Osteoblast (primary cell): ENCODE measurements around the gene TENM4. TPM values are rescaled to one million over a fixed set of nuclear protein-coding genes. Genes with fewer than 3 reads are reported as not detected.

Source experiments
- DNase-seq: peaks from one replicate; pipeline ENCODE4 v3.0.0; 2011; ENCODE audit warnings: low spot score, mixed read lengths; ENCODE audit not compliant: insufficient read length; ENCODE audit errors: missing footprints
- H2AFZ ChIP-seq: 2 replicates; pipeline ENCODE4 v1.6.0; 2011; ENCODE audit warnings: mild to moderate bottlenecking, low read length
- H3K27ac ChIP-seq: 2 replicates; pipeline ENCODE4 v1.5.1; 2011; ENCODE audit warnings: mild to moderate bottlenecking, low read depth, low read length, moderate library complexity
- H3K27me3 ChIP-seq: 2 replicates; pipeline ENCODE4 v1.6.0; 2012; ENCODE audit warnings: mild to moderate bottlenecking, control low read depth, inconsistent platforms, low read length, moderate library complexity; ENCODE audit not compliant: insufficient read depth
- H3K36me3 ChIP-seq: 2 replicates; pipeline ENCODE4 v1.5.1; 2011; ENCODE audit warnings: mild to moderate bottlenecking, low read length, control low read depth, moderate library complexity; ENCODE audit not compliant: insufficient read depth
- H3K4me1 ChIP-seq: 2 replicates; pipeline ENCODE4 v1.5.1; 2011; ENCODE audit warnings: mild to moderate bottlenecking, low read length, control low read depth, moderate library complexity; ENCODE audit not compliant: insufficient read depth
- H3K4me2 ChIP-seq: 2 replicates; pipeline ENCODE4 v1.6.0; 2011; ENCODE audit warnings: mild to moderate bottlenecking, low read length; ENCODE audit not compliant: insufficient read depth
- H3K4me3 ChIP-seq: fragments of 200-600 bp; sonication (generic); 3 replicates; pipeline ENCODE4 v1.5.1; 2012; ENCODE audit warnings: mild to moderate bottlenecking, low read length, inconsistent platforms; ENCODE audit not compliant: insufficient read depth
- H3K79me2 ChIP-seq: 2 replicates; pipeline ENCODE4 v1.6.0; 2012; ENCODE audit warnings: mild to moderate bottlenecking, low read length, control low read depth, inconsistent platforms; ENCODE audit not compliant: insufficient read depth
- H3K9me3 ChIP-seq: 2 replicates; pipeline ENCODE4 v1.5.1; 2011; ENCODE audit warnings: low read depth, low read length, control low read depth
- H4K20me1 ChIP-seq: 2 replicates; pipeline ENCODE4 v1.6.0; 2012; ENCODE audit warnings: mild to moderate bottlenecking, low read length, control low read depth; ENCODE audit not compliant: insufficient read depth
- total RNA-seq: library from RNA; depleted of rRNA; stranded (reverse); fragments of >200 nt; gene quantifications from 2 replicates; pipeline ENCODE4 v1.2.3, GENCODE V29; 2012
- TF ChIP-seq, protein P1 (sequence below): IDR thresholded peaks from 2 replicates; pipeline ENCODE4 v1.5.1; 2011; ENCODE audit warnings: mild to moderate bottlenecking, low read depth, low read length, moderate library complexity; ENCODE audit errors: extremely low read depth

Gene TENM4
- total RNA-seq, 1 donor, result 63.3 TPM

- no peaks in the 10 kb centered on the region for H3K4me1 ChIP-seq
These were observed 34.5 kb downstream of the TENM4 start for GRCh38 chr11:79406376-79406775.

DNA sequence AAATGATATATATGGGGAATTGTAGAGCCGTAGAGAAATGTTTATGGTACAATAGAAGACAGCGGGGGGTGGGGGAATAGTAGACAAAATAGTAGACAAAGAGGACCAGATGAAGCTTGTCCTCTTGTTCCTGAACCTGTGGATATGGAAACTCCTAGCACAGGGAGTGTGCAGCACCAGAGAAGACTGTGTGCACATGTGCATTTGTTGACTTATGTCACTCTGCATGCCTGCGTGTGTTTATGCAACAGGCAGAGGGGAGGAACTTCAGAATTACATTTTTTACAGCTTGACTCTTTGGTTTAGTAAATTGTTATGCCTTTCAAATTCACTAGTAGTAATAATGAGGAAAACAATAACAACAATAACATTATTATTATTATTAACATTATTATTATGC is 36.0 kb downstream of the TENM4 start:
- Histone ChIP-seq H3K27me3 (no peaks in the 10 kb centered on the region), H3K79me2 (no peaks in the 10 kb centered on the region), H3K36me3 (no peaks in the 10 kb centered on the region), H3K9me3 (no peaks in the 10 kb centered on the region), H3K4me2 (no peak overlapping the region), H3K4me1 (no peaks in the 10 kb centered on the region), H3K27ac (no peak overlapping the region), H2AFZ (no peak overlapping the region), H3K4me3 (no peak overlapping the region), H4K20me1 (no peaks in the 10 kb centered on the region)
- no peak for DNase-seq
- TF ChIP-seq, protein P1, sequence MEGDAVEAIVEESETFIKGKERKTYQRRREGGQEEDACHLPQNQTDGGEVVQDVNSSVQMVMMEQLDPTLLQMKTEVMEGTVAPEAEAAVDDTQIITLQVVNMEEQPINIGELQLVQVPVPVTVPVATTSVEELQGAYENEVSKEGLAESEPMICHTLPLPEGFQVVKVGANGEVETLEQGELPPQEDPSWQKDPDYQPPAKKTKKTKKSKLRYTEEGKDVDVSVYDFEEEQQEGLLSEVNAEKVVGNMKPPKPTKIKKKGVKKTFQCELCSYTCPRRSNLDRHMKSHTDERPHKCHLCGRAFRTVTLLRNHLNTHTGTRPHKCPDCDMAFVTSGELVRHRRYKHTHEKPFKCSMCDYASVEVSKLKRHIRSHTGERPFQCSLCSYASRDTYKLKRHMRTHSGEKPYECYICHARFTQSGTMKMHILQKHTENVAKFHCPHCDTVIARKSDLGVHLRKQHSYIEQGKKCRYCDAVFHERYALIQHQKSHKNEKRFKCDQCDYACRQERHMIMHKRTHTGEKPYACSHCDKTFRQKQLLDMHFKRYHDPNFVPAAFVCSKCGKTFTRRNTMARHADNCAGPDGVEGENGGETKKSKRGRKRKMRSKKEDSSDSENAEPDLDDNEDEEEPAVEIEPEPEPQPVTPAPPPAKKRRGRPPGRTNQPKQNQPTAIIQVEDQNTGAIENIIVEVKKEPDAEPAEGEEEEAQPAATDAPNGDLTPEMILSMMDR, result no peak

More at GRCh38 chr11:79406376-79406775, 34.5 kb downstream of the TENM4 start:
- no peaks in the 10 kb centered on the region for H3K36me3 ChIP-seq
- no peak overlapping the region for H3K4me3 ChIP-seq
- no peaks in the 10 kb centered on the region for H3K27me3 ChIP-seq
- TF ChIP-seq, protein P1, result no peak
- peak overlapping the region; percentile 9 for H2AFZ ChIP-seq
- no peak for DNase-seq
- no peaks in the 10 kb centered on the region for H4K20me1 ChIP-seq
- H3K27ac ChIP-seq, result no peak overlapping the region
- H3K4me2 ChIP-seq, result no peak overlapping the region
- no peaks in the 10 kb centered on the region for H3K9me3 ChIP-seq
- peaks cover 7% of the 10 kb centered on the region for H3K79me2 ChIP-seq

DNA sequence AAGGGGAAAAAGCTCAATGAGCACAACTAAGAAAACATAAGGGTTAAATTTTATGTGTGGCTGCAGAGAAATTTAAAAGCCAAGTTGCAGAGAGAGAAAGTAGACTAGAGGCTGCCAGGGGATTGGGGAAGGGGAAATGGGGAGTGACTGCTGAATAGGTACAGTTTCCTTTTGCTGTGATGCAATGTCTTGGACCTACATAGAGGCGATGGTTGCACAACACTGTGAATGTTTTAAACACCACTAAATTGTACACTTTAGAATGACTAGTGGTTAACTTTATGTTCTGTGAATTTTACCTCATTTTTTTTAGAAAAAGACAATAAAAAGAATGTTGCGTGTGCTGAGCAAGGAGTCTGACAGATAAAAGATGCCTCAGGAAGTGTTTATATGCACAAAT is 36.5 kb downstream of the TENM4 start:
- no peak overlapping the region for H3K4me3 ChIP-seq
- H3K36me3 ChIP-seq, result no peaks in the 10 kb centered on the region
- no peaks in the 10 kb centered on the region for H3K4me1 ChIP-seq
- no peaks in the 10 kb centered on the region for H3K9me3 ChIP-seq
- H4K20me1 ChIP-seq, result no peaks in the 10 kb centered on the region
- no peaks in the 10 kb centered on the region for H3K79me2 ChIP-seq
- H3K4me2 ChIP-seq, result no peak overlapping the region
- H3K27me3 ChIP-seq, result no peaks in the 10 kb centered on the region
- no peak for DNase-seq
- no peak overlapping the region for H3K27ac ChIP-seq
- TF ChIP-seq, protein P1, result no peak
- H2AFZ ChIP-seq, result no peak overlapping the region

GRCh38 chr11:79403839-79404238 is 37.0 kb downstream of the TENM4 start:
- Histone ChIP-seq H3K4me2 (no peak overlapping the region), H3K79me2 (no peaks in the 10 kb centered on the region), H3K27ac (no peak overlapping the region), H3K4me3 (no peak overlapping the region), H3K4me1 (no peaks in the 10 kb centered on the region), H3K36me3 (no peaks in the 10 kb centered on the region), H4K20me1 (no peaks in the 10 kb centered on the region), H3K9me3 (no peaks in the 10 kb centered on the region), H3K27me3 (no peaks in the 10 kb centered on the region), H2AFZ (no peak overlapping the region)
- TF ChIP-seq, protein P1, result no peak
- no peak for DNase-seq
